Measurements from ENCODE around the gene ZNF608.

The ZNF608 gene

DNA sequence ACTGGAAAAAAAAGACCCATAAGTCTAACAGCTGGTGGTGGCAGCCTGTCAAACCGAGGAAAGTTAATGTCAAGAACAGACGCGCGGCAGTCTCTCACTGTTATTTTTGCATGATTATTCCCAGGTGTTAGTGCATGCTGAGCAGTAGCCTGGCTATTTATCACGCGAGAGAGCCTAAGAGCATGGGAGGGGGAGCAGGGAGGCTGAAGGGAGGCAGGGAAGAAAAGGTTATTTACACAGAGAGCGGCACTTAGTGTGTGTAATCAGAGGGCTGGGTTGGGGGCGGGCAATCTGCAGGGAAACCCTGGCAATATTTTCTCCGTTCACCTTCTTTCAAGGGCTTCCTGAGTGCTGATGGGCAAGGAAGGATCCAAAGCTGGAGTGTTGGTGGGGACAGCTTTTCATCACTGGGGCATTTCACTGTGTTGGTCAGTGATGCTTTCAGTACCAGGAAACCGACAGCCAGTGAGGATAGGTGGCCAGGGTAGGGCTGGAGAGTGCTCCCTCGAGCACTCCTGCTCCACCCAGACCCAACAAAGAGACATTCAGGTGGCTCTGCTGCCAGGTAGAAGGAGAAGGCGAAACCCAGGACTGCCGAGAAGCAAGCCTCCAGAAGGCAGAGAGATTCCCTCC is 39.6 kb downstream of the ZNF608 start:
- no peak overlapping the region for H3K4me3 ChIP-seq (ENCODE audit: low read depth, low read length)
- ChIA-PET POLR2A (no interaction called here), CTCF (interaction anchor here (1.3 kb wide), 1 partner anchor 11 kb away, joined by 5 read pairs; no protein-coding TSS in a partner anchor)
- no peak for DNase-seq (ENCODE audit: low read depth, low spot score)
- TF ChIP-seq, protein P1, sequence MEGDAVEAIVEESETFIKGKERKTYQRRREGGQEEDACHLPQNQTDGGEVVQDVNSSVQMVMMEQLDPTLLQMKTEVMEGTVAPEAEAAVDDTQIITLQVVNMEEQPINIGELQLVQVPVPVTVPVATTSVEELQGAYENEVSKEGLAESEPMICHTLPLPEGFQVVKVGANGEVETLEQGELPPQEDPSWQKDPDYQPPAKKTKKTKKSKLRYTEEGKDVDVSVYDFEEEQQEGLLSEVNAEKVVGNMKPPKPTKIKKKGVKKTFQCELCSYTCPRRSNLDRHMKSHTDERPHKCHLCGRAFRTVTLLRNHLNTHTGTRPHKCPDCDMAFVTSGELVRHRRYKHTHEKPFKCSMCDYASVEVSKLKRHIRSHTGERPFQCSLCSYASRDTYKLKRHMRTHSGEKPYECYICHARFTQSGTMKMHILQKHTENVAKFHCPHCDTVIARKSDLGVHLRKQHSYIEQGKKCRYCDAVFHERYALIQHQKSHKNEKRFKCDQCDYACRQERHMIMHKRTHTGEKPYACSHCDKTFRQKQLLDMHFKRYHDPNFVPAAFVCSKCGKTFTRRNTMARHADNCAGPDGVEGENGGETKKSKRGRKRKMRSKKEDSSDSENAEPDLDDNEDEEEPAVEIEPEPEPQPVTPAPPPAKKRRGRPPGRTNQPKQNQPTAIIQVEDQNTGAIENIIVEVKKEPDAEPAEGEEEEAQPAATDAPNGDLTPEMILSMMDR (IDR thresholded peaks at IDR 0.05; ENCODE audit: insufficient read depth, low read length, missing control alignments), result no peak

DNA sequence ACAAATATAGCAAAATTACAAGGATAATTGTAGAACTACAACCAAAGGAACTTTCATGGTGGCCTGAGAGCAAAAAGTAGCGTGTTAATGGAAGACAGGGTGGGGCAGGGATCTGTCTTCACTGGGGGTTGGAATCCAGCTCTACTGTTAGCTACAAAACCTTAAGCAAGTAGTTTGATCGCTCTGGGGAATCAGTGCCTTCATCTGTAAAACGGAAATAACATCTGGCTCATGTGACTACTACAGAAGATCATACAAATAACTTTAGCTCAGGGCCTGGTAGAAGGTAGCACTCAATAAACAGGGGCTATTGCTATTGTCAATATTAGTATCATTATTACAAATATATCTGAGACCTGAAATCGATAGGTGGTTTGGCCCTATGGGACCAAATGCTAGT is 40.4 kb downstream of the ZNF608 start:
- H3K4me3 ChIP-seq (ENCODE audit: low read depth, low read length), result no peak overlapping the region
- no peak for DNase-seq (ENCODE audit: low read depth, low spot score)
- ChIA-PET CTCF (no interaction called here), POLR2A (interaction anchor here (0.6 kb wide), 1 partner anchor 124 kb away, joined by 3 read pairs; no protein-coding TSS in a partner anchor)
- TF ChIP-seq, protein P1 (IDR thresholded peaks at IDR 0.05; ENCODE audit: insufficient read depth, low read length, missing control alignments), result no peak

DNA sequence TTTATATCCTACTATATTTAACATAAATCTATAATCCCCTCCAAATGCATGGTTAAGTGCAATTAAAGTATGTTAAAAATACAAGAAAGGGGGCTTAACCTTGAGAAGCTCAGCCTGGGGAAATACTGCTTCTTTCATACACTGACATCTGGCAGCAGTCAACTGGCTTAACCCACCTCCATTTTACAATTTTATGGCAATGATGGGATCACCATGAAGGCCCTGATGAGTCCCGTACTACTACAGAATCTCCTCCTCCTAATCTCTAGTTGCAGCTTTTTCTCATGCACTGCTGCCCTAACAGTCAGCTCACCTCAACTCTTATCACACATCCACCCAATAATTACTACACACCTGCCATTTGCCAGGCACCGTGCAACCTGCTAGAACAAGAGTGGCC is 40.9 kb downstream of the ZNF608 start:
- ChIA-PET CTCF (no interaction called here), POLR2A (interaction anchor here (0.6 kb wide), 1 partner anchor 124 kb away, joined by 3 read pairs; no protein-coding TSS in a partner anchor)
- TF ChIP-seq, protein P1 (IDR thresholded peaks at IDR 0.05; ENCODE audit: insufficient read depth, low read length, missing control alignments), result no peak
- H3K4me3 ChIP-seq (ENCODE audit: low read depth, low read length), result no peak overlapping the region
- DNase-seq (ENCODE audit: low read depth, low spot score), result no peak

DNA sequence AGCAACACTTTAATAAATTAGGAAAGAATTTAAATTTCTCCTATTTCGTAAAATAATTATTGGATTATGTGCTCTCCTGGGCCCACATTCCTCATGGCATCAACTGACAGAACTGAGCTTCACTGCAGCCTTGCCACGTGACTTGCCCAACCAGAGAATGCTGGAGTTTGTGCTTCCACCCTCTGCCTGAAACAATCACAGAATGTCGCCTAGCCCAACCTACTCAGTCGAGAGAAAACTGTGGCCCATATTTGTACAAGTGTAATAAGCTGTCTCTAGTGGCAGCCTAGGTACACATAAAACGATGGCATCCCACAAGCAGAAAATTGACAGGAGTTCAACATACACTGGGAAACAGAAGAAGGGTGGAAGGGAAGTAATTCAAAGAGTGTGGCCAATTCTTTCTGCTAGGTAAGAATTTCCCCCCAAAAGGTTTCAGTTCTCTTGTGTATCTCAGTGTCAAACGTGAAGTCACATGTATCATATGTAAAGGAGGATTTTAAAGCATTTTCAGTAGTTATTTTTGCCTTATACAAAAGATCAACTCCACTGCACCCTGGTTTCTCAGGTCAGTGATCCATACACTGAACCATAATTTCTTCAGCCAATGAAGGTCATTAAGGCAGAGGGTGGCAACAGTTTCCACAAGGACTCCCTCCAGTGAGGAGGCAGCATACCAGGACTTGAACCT is 41.7 kb downstream of the ZNF608 start:
- DNase-seq (ENCODE audit: low read depth, low spot score), result no peak
- TF ChIP-seq, protein P1 (IDR thresholded peaks at IDR 0.05; ENCODE audit: insufficient read depth, low read length, missing control alignments), result no peak
- POLR2A ChIA-PET, result no interaction called here
- CTCF ChIA-PET, result no interaction called here
- H3K4me3 ChIP-seq (ENCODE audit: low read depth, low read length), result no peak overlapping the region

DNA sequence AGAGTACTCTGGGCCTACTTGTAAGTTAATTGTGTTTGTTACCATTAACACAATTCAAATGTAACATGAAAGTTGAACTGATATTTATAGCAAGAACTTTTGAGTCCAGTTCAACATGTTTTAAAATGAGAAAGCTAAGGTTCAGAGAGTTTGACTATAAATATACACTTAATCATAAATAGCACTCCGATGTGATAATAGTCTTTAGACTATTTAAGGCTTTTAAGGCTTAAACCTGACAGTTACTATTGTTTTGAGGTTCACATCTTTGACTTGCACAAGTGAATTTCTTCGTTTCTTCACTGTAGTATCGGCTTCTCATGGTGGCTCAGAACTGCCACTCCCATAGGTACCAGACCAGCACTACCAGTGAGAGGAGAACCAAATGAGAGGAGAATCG is 42.4 kb downstream of the ZNF608 start:
- TF ChIP-seq, protein P1 (IDR thresholded peaks at IDR 0.05; ENCODE audit: insufficient read depth, low read length, missing control alignments), result no peak
- DNase-seq (ENCODE audit: low read depth, low spot score), result no peak
- ChIA-PET POLR2A (no interaction called here), CTCF (no interaction called here)
- H3K4me3 ChIP-seq (ENCODE audit: low read depth, low read length), result no peak overlapping the region

DNA sequence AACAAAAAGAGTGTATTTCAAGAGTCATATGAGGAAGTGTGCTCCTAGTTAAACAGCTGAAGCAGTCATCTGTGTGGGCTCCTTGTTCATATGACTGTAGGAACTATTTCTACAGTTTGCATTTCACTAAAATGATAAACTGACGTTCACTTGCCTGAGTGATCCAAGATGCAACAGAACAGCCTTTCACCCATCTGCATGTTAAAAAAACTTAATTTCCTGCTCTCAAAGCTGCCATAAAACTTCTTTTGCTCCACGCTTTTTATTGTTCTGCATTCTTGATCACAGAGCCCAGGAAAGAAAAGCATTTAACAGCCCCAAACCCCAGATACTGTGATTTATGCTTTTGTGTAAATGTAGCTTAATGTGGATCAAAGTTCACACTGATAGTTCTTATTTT is 43.9 kb downstream of the ZNF608 start:
- no peak for DNase-seq (ENCODE audit: low read depth, low spot score)
- ChIA-PET CTCF (no interaction called here), POLR2A (no interaction called here)
- TF ChIP-seq, protein P1 (IDR thresholded peaks at IDR 0.05; ENCODE audit: insufficient read depth, low read length, missing control alignments), result no peak
- H3K4me3 ChIP-seq (ENCODE audit: low read depth, low read length), result no peak overlapping the region

Data from AG04449 (cell line).